Activated CD8-positive, alpha-beta T cell treated with anti-CD3 and anti-CD28 coated beads, Interleukin-2, amount 10 ng/mL, durations not matched to agents 7 days and 5 days (primary cell): ENCODE measurements around the gene EOGT. TPM values are rescaled to one million over a fixed set of nuclear protein-coding genes. Genes with fewer than 3 reads are reported as not detected.

Experiments
- ATAC-seq: fragments of 150-1000 bp; cut with Tn5 transposase; one replicate; pipeline ENCODE4 v1.10.0; 2021; ENCODE audit warnings: moderate library complexity
- CTCF ChIA-PET: fragments of 350-600 bp; sonication (Branson Sonifier 250); formaldehyde crosslinking; loops from one replicate; lab custom pipeline; 2021; ENCODE audit warnings: antibody characterized with exemption; lab: Charles Lee
- POLR2A ChIA-PET: fragments of 350-600 bp; sonication (Branson Sonifier 250); formaldehyde crosslinking; loops from one replicate; lab custom pipeline; 2021; ENCODE audit warnings: antibody characterized with exemption; lab: Charles Lee
- DNase-seq: peaks from one replicate; pipeline ENCODE4 v3.0.0-alpha.2; 2020
- H3K27ac Mint-ChIP-seq: one replicate; pipeline ENCODE4 v1.8.0; 2021; ENCODE audit warnings: mild to moderate bottlenecking, mixed read lengths
- H3K27me3 Mint-ChIP-seq: one replicate; pipeline ENCODE4 v1.8.0; 2021; ENCODE audit warnings: low read depth, mixed read lengths
- H3K36me3 Mint-ChIP-seq: one replicate; pipeline ENCODE4 v1.8.0; 2021; ENCODE audit warnings: low read depth, mixed read lengths
- H3K4me1 Mint-ChIP-seq: one replicate; pipeline ENCODE4 v1.8.0; 2021; ENCODE audit warnings: low read depth, mixed read lengths
- H3K4me3 Mint-ChIP-seq: one replicate; pipeline ENCODE4 v1.8.0; 2021; ENCODE audit warnings: mild to moderate bottlenecking, mixed read lengths
- H3K9me3 Mint-ChIP-seq: one replicate; pipeline ENCODE4 v1.8.0; 2022; ENCODE audit warnings: mixed read lengths; ENCODE audit not compliant: insufficient read depth
- microRNA-seq: library from miRNA; unstranded; fragments of <30 nt; microRNA quantifications from one replicate; pipeline ENCODE4 v1.2.0, GENCODE V29; 2022
- total RNA-seq, 2 experiments: library from RNA; stranded (reverse); gene quantifications; one replicate each; pipeline ENCODE4 v1.2.3, GENCODE V29; 2021

EOGT gene
- total RNA-seq, 2 experiments from 2014 or later: 9.4 to 13.6 TPM

- Mint-ChIP-seq H3K36me3 (no peaks in the 10 kb centered on the region), H3K4me3 (no peak overlapping the region), H3K27ac (no peak overlapping the region), H3K9me3 (no peaks in the 10 kb centered on the region), H3K4me1 (no peaks in the 10 kb centered on the region), H3K27me3 (peaks cover 36% of the 10 kb centered on the region)
- ChIA-PET POLR2A (no interaction called here), CTCF (no interaction called here)
- DNase-seq (no peak), ATAC-seq (no peak)
Measured at GRCh38 chr3:68957895-68958294, 55.6 kb downstream of the EOGT start.

DNA sequence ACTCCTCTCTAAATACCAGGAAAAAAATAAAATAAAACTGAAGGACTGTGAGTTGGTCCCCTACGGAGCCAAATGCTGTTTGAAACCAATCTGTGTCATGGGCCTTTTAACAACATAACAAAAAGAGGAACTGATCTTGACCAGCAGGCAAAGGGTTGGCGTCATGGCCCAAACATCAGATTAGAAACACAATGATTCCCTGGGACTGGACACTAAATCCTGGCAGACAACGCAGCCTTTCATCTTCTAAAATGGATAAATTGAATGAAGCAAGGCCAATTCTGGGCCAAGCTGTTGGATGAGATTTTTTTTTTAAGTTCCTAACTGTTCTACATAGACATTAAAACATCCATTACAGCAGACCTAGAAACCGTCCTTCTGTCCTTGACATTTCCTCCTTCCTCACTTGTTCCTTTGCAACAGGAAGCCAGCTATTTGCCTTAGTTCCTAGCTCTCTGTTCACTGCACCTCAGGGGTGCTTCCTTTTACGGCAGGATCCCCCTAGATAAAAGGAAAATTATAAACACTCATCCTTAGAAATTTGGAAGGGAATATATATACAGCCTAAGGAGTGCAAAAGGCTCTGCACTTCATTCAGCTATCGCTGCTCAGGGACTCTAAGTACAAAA is 59.6 kb downstream of the EOGT start:
- ChIA-PET POLR2A (no interaction called here), CTCF (interaction anchor here (1.9 kb wide), 1 partner anchor 18 kb away, joined by 6 read pairs; no protein-coding TSS in a partner anchor)
- no peaks in the 10 kb centered on the region for H3K36me3 Mint-ChIP-seq
- no peak overlapping the region for H3K4me3 Mint-ChIP-seq
- ATAC-seq: no peak
- no peaks in the 10 kb centered on the region for H3K4me1 Mint-ChIP-seq
- no peak for DNase-seq
- H3K27me3 Mint-ChIP-seq: peaks cover 22% of the 10 kb centered on the region
- H3K27ac Mint-ChIP-seq: no peak overlapping the region
- H3K9me3 Mint-ChIP-seq: no peaks in the 10 kb centered on the region

- Mint-ChIP-seq H3K4me1 (no peaks in the 10 kb centered on the region), H3K9me3 (no peaks in the 10 kb centered on the region), H3K36me3 (no peaks in the 10 kb centered on the region), H3K27me3 (peaks cover 15% of the 10 kb centered on the region), H3K4me3 (no peak overlapping the region), H3K27ac (no peak overlapping the region)
- ATAC-seq: no peak
- ChIA-PET CTCF (no interaction called here), POLR2A (no interaction called here)
- DNase-seq: no peak
Measured at GRCh38 chr3:68945225-68945624, 68.3 kb downstream of the EOGT start.

- CTCF ChIA-PET: interaction anchor here (0.8 to 1.0 kb wide), 2 partner anchors 28 to 51 kb away, joined by 3 read pairs; no protein-coding TSS in a partner anchor
Measured at GRCh38 chr3:68943753-68944500, 69.6 kb downstream of the EOGT start.

GRCh38 chr3:68941055-68941454 is 72.4 kb downstream of the EOGT start:
- no peaks in the 10 kb centered on the region for H3K9me3 Mint-ChIP-seq
- no peak for DNase-seq
- H3K27me3 Mint-ChIP-seq: peaks cover 19% of the 10 kb centered on the region
- H3K36me3 Mint-ChIP-seq: no peaks in the 10 kb centered on the region
- ChIA-PET POLR2A (no interaction called here), CTCF (interaction anchor here (1.2 kb wide), 1 partner anchor 48 kb away, joined by 3 read pairs; no protein-coding TSS in a partner anchor)
- no peak overlapping the region for H3K4me3 Mint-ChIP-seq
- ATAC-seq: no peak
- H3K27ac Mint-ChIP-seq: no peak overlapping the region
- H3K4me1 Mint-ChIP-seq: peaks cover 6% of the 10 kb centered on the region

More at GRCh38 chr3:68943753-68944500, 69.6 kb downstream of the EOGT start:
- no peaks in the 10 kb centered on the region for H3K36me3 Mint-ChIP-seq
- POLR2A ChIA-PET: no interaction called here
- H3K27ac Mint-ChIP-seq: no peak overlapping the region
- no peak overlapping the region for H3K4me3 Mint-ChIP-seq
- no peaks in the 10 kb centered on the region for H3K9me3 Mint-ChIP-seq
- peaks cover 20% of the 10 kb centered on the region for H3K27me3 Mint-ChIP-seq
- ATAC-seq (no peak), DNase-seq (no peak)
- no peaks in the 10 kb centered on the region for H3K4me1 Mint-ChIP-seq

DNA sequence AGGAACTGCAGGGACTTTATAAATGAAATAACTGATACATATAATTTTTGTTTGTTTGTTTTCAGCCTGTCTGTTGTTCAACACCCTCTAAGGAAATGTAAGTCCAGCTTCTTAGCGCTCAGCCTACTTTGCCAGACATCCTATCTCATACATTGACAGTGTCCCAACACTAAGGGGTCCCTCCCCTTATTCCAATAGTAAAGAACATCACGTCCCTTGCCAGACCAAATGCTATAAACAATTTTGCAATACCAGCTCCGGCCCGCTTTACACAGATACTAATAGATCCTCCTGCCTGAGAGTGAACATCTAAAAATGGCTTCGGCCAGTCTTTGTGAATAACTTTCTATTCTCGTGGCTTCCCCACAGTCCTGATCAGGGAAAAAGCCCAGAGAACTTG is 76.6 kb downstream of the EOGT start:
- no peak overlapping the region for H3K4me3 Mint-ChIP-seq
- DNase-seq: no peak
- H3K27ac Mint-ChIP-seq: no peak overlapping the region
- no peaks in the 10 kb centered on the region for H3K36me3 Mint-ChIP-seq
- H3K4me1 Mint-ChIP-seq: peaks cover 6% of the 10 kb centered on the region
- ATAC-seq: no peak
- H3K9me3 Mint-ChIP-seq: no peaks in the 10 kb centered on the region
- ChIA-PET CTCF (no interaction called here), POLR2A (no interaction called here)
- peaks cover 44% of the 10 kb centered on the region for H3K27me3 Mint-ChIP-seq

GRCh38 chr3:68935778-68936177 is 77.7 kb downstream of the EOGT start:
- Mint-ChIP-seq H3K36me3 (no peaks in the 10 kb centered on the region), H3K4me1 (peaks cover 6% of the 10 kb centered on the region), H3K27me3 (peaks cover 53% of the 10 kb centered on the region), H3K9me3 (no peaks in the 10 kb centered on the region), H3K4me3 (no peak overlapping the region), H3K27ac (no peak overlapping the region)
- CTCF ChIA-PET: no interaction called here
- no peak for DNase-seq
- ATAC-seq: no peak
- POLR2A ChIA-PET: no interaction called here

GRCh38 chr3:68931406-68932149 is 81.9 kb downstream of the EOGT start:
- H3K27ac Mint-ChIP-seq: no peak overlapping the region
- DNase-seq: no peak
- no peaks in the 10 kb centered on the region for H3K36me3 Mint-ChIP-seq
- POLR2A ChIA-PET: no interaction called here
- H3K27me3 Mint-ChIP-seq: peaks cover 71% of the 10 kb centered on the region
- H3K9me3 Mint-ChIP-seq: no peaks in the 10 kb centered on the region
- no peaks in the 10 kb centered on the region for H3K4me1 Mint-ChIP-seq
- CTCF ChIA-PET: no interaction called here
- ATAC-seq: no peak
- no peak overlapping the region for H3K4me3 Mint-ChIP-seq

Small RNA genes within 50 kb of the gene (microRNA-seq; reads per million reads assigned to microRNA genes)
- gene MIR3136: 46.5 reads per million, percentile 48 among the genes with 10 or more reads in this experiment

Other genes with a start within 250 kb of the EOGT start
- gene TAFA4, start 81.1 kb downstream of the EOGT start, total RNA-seq: not detected
- gene TMF1, start 38.6 kb upstream of the EOGT start, total RNA-seq: 10 to 100 TPM; 47.5 to 49.3 TPM
- gene UBA3, start 66.7 kb upstream of the EOGT start, total RNA-seq: 100 to 1,000 TPM in 1 of 2 experiments, 10 to 100 TPM in 1; 95.5 to 101 TPM
- gene ARL6IP5, start 71.3 kb upstream of the EOGT start, total RNA-seq: 100 to 1,000 TPM; 148 to 153 TPM
- gene LMOD3, start 108.9 kb upstream of the EOGT start, total RNA-seq: not detected